ENCODE results near the gene ATAD1.

The ATAD1 gene

DNA sequence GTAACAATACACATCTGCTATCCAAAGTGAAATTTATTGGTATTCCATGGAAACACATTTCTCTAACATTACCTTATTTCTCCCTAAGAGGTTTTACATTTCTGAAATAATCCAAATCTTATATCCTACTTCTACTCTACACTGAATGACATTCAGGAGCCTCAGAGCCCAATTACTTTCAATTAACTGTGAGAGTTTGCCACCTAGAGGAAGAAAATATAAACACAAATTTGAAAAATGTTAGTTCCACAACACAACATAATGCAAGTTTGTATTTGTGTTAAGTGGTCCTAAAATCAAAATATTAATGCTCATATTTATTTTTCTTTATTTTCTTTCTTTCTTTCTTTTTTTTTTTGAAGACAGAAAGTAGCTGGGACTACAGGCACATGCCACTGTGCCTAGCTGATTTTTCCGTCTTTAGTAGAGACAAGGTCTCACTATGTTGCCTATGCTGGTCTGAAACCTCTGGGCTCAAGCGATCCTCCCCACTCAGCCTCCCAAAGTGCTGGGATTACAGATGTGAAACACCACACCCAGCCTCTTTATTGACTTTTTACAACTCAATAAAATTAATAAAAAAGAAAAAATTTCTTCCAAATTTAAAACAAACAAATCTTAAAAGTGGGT is 46.0 kb downstream of the ATAD1 start:
- peak; percentile 53 for ATAC-seq
- TF ChIP-seq ZNF70 (CRISPR knock-in tag; IDR thresholded peaks at IDR 0.05), result no peak
- no peak for TF ChIP-seq ZNF8 (CRISPR knock-in tag; IDR thresholded peaks at IDR 0.05)
- no peak for TF ChIP-seq TCF4 (CRISPR knock-in tag; IDR thresholded peaks at IDR 0.05; ENCODE audit: borderline replicate concordance)
- TF ChIP-seq, protein P1, sequence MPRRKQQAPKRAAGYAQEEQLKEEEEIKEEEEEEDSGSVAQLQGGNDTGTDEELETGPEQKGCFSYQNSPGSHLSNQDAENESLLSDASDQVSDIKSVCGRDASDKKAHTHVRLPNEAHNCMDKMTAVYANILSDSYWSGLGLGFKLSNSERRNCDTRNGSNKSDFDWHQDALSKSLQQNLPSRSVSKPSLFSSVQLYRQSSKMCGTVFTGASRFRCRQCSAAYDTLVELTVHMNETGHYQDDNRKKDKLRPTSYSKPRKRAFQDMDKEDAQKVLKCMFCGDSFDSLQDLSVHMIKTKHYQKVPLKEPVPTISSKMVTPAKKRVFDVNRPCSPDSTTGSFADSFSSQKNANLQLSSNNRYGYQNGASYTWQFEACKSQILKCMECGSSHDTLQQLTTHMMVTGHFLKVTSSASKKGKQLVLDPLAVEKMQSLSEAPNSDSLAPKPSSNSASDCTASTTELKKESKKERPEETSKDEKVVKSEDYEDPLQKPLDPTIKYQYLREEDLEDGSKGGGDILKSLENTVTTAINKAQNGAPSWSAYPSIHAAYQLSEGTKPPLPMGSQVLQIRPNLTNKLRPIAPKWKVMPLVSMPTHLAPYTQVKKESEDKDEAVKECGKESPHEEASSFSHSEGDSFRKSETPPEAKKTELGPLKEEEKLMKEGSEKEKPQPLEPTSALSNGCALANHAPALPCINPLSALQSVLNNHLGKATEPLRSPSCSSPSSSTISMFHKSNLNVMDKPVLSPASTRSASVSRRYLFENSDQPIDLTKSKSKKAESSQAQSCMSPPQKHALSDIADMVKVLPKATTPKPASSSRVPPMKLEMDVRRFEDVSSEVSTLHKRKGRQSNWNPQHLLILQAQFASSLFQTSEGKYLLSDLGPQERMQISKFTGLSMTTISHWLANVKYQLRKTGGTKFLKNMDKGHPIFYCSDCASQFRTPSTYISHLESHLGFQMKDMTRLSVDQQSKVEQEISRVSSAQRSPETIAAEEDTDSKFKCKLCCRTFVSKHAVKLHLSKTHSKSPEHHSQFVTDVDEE (CRISPR knock-in tag; IDR thresholded peaks at IDR 0.05), result no peak
- TF ChIP-seq ARNTL (CRISPR knock-in tag; IDR thresholded peaks at IDR 0.05; ENCODE audit: borderline replicate concordance, low read depth), result no peak
- no peak for TF ChIP-seq GLIS3 (CRISPR knock-in tag; IDR thresholded peaks at IDR 0.05)
- no peak for TF ChIP-seq PPARA (CRISPR knock-in tag; IDR thresholded peaks at IDR 0.05; ENCODE audit: borderline replicate concordance)
- no peak for TF ChIP-seq SNAI2 (CRISPR knock-in tag; IDR thresholded peaks at IDR 0.05)
- TF ChIP-seq, protein P2, sequence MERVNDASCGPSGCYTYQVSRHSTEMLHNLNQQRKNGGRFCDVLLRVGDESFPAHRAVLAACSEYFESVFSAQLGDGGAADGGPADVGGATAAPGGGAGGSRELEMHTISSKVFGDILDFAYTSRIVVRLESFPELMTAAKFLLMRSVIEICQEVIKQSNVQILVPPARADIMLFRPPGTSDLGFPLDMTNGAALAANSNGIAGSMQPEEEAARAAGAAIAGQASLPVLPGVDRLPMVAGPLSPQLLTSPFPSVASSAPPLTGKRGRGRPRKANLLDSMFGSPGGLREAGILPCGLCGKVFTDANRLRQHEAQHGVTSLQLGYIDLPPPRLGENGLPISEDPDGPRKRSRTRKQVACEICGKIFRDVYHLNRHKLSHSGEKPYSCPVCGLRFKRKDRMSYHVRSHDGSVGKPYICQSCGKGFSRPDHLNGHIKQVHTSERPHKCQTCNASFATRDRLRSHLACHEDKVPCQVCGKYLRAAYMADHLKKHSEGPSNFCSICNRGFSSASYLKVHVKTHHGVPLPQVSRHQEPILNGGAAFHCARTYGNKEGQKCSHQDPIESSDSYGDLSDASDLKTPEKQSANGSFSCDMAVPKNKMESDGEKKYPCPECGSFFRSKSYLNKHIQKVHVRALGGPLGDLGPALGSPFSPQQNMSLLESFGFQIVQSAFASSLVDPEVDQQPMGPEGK (CRISPR knock-in tag; IDR thresholded peaks at IDR 0.05; ENCODE audit: borderline replicate concordance), result no peak
- no peak for TF ChIP-seq ZFP30 (CRISPR knock-in tag; IDR thresholded peaks at IDR 0.05)
- TF ChIP-seq, protein P3, sequence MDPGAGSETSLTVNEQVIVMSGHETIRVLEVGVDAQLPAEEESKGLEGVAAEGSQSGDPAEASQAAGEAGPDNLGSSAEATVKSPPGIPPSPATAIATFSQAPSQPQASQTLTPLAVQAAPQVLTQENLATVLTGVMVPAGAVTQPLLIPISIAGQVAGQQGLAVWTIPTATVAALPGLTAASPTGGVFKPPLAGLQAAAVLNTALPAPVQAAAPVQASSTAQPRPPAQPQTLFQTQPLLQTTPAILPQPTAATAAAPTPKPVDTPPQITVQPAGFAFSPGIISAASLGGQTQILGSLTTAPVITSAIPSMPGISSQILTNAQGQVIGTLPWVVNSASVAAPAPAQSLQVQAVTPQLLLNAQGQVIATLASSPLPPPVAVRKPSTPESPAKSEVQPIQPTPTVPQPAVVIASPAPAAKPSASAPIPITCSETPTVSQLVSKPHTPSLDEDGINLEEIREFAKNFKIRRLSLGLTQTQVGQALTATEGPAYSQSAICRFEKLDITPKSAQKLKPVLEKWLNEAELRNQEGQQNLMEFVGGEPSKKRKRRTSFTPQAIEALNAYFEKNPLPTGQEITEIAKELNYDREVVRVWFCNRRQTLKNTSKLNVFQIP (CRISPR knock-in tag; IDR thresholded peaks at IDR 0.05; ENCODE audit: borderline replicate concordance, low read depth), result no peak
- no peak for TF ChIP-seq BACH2 (CRISPR knock-in tag; IDR thresholded peaks at IDR 0.05; ENCODE audit: borderline replicate concordance)
- no peak for TF ChIP-seq TOX (CRISPR knock-in tag; IDR thresholded peaks at IDR 0.05; ENCODE audit: borderline replicate concordance)
- no peak for TF ChIP-seq OSR1 (CRISPR knock-in tag; IDR thresholded peaks at IDR 0.05)
- no peak for TF ChIP-seq CSDC2 (CRISPR knock-in tag; IDR thresholded peaks at IDR 0.05)
- no peak for TF ChIP-seq RARB (CRISPR knock-in tag; IDR thresholded peaks at IDR 0.05)
- no peak for TF ChIP-seq ZNF565 (CRISPR knock-in tag; conservative IDR thresholded peaks at IDR 0.05; ENCODE audit: low read depth)
- TF ChIP-seq, protein P4, sequence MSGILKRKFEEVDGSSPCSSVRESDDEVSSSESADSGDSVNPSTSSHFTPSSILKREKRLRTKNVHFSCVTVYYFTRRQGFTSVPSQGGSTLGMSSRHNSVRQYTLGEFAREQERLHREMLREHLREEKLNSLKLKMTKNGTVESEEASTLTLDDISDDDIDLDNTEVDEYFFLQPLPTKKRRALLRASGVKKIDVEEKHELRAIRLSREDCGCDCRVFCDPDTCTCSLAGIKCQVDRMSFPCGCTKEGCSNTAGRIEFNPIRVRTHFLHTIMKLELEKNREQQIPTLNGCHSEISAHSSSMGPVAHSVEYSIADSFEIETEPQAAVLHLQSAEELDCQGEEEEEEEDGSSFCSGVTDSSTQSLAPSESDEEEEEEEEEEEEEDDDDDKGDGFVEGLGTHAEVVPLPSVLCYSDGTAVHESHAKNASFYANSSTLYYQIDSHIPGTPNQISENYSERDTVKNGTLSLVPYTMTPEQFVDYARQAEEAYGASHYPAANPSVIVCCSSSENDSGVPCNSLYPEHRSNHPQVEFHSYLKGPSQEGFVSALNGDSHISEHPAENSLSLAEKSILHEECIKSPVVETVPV (CRISPR knock-in tag; IDR thresholded peaks at IDR 0.05), result no peak
- TF ChIP-seq ESRRG (CRISPR knock-in tag; IDR thresholded peaks at IDR 0.05), result no peak
- no peak for TF ChIP-seq ISL1 (CRISPR knock-in tag; IDR thresholded peaks at IDR 0.05)

DNA sequence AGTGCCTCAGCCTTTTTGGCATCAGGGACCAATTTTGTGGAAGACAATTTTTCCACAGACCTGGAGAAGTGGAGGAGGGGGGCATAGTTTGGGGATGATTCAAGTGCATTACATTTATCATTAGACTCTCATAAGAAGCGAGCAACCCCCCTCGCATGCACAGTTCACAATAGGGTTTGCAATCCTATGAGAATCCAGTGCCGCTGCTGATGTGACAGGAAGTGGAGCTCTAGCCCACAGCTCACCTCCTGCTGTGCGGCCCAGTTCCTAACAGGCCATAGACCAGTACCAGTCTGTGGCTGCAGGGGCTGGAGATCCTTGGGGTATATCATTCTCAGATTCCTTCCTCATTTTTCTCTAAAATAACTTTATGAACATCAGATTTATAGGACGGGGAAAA is 50.8 kb downstream of the ATAD1 start:
- TF ChIP-seq ZFP30 (CRISPR knock-in tag; IDR thresholded peaks at IDR 0.05), result no peak
- TF ChIP-seq, protein P5, sequence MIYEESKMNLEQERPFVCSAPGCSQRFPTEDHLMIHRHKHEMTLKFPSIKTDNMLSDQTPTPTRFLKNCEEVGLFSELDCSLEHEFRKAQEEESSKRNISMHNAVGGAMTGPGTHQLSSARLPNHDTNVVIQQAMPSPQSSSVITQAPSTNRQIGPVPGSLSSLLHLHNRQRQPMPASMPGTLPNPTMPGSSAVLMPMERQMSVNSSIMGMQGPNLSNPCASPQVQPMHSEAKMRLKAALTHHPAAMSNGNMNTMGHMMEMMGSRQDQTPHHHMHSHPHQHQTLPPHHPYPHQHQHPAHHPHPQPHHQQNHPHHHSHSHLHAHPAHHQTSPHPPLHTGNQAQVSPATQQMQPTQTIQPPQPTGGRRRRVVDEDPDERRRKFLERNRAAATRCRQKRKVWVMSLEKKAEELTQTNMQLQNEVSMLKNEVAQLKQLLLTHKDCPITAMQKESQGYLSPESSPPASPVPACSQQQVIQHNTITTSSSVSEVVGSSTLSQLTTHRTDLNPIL (CRISPR knock-in tag; IDR thresholded peaks at IDR 0.05; ENCODE audit: low read depth), result no peak
- TF ChIP-seq, protein P1 (CRISPR knock-in tag; IDR thresholded peaks at IDR 0.05), result no peak
- TF ChIP-seq, protein P3 (CRISPR knock-in tag; IDR thresholded peaks at IDR 0.05; ENCODE audit: borderline replicate concordance, low read depth), result no peak
- TF ChIP-seq ZNF8 (CRISPR knock-in tag; IDR thresholded peaks at IDR 0.05), result no peak
- no peak for TF ChIP-seq TCF4 (CRISPR knock-in tag; IDR thresholded peaks at IDR 0.05; ENCODE audit: borderline replicate concordance)
- TF ChIP-seq PPARA (CRISPR knock-in tag; IDR thresholded peaks at IDR 0.05; ENCODE audit: borderline replicate concordance), result no peak
- TF ChIP-seq ARNTL (CRISPR knock-in tag; IDR thresholded peaks at IDR 0.05; ENCODE audit: borderline replicate concordance, low read depth), result no peak
- no peak for TF ChIP-seq ISL1 (CRISPR knock-in tag; IDR thresholded peaks at IDR 0.05)
- TF ChIP-seq, protein P4 (CRISPR knock-in tag; IDR thresholded peaks at IDR 0.05), result no peak
- TF ChIP-seq BACH2 (CRISPR knock-in tag; IDR thresholded peaks at IDR 0.05; ENCODE audit: borderline replicate concordance), result no peak
- no peak for TF ChIP-seq CSDC2 (CRISPR knock-in tag; IDR thresholded peaks at IDR 0.05)
- no peak for TF ChIP-seq ZNF565 (CRISPR knock-in tag; conservative IDR thresholded peaks at IDR 0.05; ENCODE audit: low read depth)
- TF ChIP-seq OSR1 (CRISPR knock-in tag; IDR thresholded peaks at IDR 0.05), result no peak
- no peak for TF ChIP-seq ZNF70 (CRISPR knock-in tag; IDR thresholded peaks at IDR 0.05)
- TF ChIP-seq ZC3H10 (CRISPR knock-in tag; IDR thresholded peaks at IDR 0.05), result no peak
- peak; percentile 52 for ATAC-seq

All from SK-N-SH treated with all-trans-retinoic acid at 6 μM for 48 hours (cell line).